ENCODE results near the gene ZNF646.

DNA sequence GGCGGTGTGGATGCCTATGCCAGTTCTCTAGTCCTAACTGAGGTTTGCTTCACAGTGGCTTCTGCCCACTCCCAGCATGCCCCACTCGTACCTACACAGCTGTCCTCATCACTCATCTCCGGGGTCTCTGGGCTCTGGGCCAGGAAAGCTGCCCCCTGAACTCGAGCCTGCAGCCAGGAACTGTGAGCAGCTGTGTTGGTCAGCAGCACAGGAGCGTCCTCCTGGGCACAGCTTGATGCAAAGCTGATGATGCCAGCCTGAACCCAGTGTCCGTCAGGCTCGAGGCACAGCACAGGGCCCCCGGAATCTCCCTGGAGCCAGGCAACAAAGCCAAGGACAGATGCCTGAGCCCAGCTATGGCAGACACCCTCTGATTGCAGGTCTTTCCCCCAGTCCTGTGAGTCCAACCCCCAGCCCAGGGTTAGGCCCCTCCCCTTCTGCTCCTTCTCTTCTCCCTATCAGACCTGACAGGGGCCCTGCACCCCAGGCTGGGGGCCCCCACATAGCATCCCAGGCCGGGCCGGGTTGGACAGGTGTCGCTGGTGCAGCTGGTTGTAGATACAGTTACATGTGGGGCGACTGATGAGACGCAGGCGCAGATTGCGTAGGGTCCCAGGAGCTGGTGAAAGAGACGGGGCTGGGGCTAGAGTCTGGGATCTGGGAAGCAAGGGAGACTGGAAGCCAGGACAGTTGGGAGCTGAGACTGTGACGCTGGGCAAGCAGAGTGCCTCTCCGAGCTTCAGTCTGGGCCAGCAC is 11.8 kb downstream of the ZNF646 start:
- TF ChIP-seq, protein P1, sequence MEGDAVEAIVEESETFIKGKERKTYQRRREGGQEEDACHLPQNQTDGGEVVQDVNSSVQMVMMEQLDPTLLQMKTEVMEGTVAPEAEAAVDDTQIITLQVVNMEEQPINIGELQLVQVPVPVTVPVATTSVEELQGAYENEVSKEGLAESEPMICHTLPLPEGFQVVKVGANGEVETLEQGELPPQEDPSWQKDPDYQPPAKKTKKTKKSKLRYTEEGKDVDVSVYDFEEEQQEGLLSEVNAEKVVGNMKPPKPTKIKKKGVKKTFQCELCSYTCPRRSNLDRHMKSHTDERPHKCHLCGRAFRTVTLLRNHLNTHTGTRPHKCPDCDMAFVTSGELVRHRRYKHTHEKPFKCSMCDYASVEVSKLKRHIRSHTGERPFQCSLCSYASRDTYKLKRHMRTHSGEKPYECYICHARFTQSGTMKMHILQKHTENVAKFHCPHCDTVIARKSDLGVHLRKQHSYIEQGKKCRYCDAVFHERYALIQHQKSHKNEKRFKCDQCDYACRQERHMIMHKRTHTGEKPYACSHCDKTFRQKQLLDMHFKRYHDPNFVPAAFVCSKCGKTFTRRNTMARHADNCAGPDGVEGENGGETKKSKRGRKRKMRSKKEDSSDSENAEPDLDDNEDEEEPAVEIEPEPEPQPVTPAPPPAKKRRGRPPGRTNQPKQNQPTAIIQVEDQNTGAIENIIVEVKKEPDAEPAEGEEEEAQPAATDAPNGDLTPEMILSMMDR (IDR thresholded peaks at IDR 0.05; ENCODE audit: low read depth, low read length, missing input control) = no peak
- TF ChIP-seq TAF1 (conservative IDR thresholded peaks at IDR 0.05) = no peak

Data from liver (tissue), 3 donors.